ENCODE measurements around the gene SVIL.
"Not testable (repeated sequence)": the region's sequence is repeated elsewhere in the genome, so short reads cannot be mapped to it uniquely, and the experiment has no call there.

SVIL gene

DNA sequence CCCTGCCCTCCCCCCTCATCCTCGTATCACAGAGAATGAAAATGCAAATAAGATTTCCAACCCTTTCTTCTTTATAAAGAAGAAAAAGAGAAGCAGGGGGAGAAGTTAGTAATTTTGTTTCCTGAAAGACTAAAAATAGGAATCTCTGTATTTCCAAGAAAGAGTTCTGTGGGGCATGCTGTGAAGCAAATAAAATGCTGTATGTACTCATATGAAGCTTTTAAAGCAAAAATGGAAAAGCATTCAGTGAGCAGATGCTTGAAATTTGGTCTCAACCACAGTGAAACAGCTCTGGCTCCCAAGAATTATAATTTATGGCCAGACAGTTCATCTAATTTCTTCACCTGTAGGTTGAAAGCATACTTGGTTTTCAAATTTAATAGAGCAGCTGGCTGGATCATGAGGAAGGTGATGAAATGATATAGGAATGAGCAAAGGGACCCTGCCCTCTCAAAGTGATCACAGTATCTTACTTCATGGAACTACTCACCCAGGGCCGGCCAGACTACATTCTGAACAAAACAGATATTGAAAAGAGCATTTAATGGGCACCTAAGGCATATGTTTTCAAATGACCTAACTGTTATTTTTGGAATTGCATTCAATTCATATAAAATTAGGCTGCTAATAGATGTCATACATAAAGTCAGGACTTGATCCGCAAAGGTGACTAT, 31.4 kb downstream of the SVIL start:
- DNase-seq (ENCODE audit: low read depth in 2 of 2), result no peak

DNA sequence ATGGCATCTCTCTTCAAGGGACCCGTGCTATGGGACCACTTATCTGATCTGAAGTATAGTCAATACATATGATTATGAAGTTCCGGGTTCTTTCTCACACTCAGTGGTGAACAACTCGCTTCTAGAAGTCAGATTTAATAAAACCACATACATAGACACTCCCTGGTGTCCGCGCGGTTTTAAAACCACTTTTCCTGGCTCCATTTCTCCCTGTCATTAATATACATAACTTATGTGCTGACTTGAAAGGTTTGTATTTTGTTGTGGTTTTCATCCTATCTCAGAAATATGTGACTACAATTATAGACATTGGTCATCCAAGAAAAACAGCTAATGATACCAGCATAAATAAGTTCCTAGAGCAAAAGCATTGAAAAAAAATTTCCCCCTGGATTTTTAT, 34.0 kb downstream of the SVIL start:
- DNase-seq (ENCODE audit: low read depth in 2 of 2), result no peak

DNA sequence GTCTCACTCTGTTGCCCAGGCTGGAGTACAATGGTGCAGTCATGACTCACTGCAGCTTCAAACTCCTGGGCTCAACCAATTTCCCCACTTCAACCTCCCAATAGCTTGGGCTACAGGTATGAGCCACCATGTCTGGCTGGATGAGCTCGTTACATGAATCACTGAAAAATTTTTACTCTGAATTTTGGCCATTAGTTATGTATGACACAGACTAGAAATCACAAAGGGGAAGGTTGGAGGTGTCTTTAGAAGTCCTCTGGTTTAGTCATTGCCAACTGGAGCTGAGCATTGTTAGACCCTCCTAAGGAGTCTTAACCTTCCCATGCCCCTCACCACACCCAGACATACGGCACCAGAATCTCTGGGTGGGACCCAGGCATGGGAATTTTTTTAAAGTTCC, 34.7 kb downstream of the SVIL start:
- DNase-seq (ENCODE audit: low read depth in 2 of 2), result no peak

DNA sequence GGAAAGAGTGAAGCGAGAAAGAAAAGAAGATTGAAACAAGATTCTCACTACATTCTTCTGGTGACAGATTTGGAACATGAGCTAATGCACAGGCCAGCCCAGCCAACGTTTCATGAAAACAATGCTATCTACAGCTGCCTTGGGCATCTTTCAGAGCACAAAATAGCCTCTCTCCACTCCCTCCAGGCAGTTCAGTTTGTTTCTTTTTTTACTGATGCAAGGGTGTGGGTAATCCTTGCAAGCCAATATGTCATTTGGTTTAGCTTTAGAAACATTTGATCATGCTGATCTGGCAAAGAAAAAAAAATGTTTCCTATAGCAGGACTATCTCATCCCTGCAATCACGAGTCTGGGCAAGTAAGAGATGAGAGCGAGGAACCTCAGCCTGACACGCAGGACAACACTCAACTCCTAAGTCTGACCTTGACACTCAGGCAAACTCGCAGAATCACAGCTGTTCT, 35.9 kb downstream of the SVIL start:
- DNase-seq (ENCODE audit: low read depth in 2 of 2), result no peak

DNA sequence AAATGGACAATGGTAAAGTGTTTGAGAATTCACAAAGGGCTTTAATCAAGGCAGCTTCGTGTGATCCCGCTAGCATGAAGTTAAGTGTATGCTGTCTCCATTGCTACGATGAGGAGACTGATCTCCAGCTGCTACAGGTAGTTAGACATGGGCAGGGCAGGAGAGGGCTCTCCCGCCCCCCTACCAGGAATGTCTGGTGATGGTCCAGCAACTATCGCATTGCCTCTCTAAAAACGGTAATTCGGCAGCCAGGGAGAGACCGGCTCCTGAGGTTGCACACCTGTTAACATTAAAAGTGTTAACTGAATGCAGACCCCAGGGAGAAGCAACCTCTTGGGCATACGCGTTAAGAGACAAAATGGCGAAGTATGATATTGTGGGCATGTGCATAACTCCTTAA, 37.9 kb downstream of the SVIL start:
- no peak for DNase-seq (ENCODE audit: low read depth in 2 of 2)

DNA sequence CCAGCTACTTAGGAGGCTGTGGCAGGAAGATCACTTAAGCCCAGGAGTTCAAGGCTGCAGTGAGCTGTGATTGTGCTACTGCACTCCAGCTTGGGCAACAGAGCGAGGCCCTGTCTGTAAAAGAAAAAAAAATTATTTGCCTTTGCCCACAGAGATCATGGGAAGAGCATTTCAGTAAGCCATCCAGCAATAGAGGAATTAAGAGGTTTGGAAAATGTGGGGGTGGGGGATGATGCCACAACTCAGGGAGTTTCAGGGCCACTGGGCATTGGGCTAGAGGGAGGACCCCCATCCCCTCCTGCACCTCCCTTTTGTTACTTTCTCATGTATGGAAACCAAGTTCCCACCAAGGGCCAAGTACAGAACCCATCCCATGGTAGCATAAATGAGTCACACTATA, 38.4 kb downstream of the SVIL start:
- no peak for DNase-seq (ENCODE audit: low read depth in 2 of 2)

DNA sequence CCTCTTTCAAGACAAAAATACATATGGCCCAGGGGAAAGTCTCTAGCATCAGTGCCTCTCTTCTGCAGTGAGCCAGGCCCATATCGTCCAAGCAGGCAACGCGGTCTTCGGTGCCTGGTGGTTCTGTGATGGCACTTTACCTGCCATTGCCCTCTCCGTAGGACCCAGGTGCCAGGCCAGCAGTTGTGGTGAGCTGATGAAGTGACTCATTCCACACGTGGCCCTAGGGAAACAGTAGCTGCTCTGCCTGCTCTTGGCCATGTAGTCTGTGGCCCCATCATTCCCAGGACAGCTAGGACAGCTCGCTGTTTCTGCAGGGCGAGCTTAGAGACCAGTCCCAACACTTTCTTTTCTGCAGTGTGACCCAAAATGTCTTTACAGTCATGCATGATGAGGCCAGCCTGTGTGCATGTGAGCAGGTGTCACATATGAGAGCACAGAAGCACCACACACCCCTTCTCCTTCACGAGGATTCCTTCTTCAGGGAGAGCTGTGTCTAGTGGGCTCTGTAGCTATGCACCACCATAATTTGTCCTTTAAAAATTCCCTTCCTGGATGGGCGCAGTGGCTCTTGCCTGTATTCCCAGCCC, 39.0 kb downstream of the SVIL start:
- no peak for DNase-seq (ENCODE audit: low read depth in 2 of 2)

DNA sequence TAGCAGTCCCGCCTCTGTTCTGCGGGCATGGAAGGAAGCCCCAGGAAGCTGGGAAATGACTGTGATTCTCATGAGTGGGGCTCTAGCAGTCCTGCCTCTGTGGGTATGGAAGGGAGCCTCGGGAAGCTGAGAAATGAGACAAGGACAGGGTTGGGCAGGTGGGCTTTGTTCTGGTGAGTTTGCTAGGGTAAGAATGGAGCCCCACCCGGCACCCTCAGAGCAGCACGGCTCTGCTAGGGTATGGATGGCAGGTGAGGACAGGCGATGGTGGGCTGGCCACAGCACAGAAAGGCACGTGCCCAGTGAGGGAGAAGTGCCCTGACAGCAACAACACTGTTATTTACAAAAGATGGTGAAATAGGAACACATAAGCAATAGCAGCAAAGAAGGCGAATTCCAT, 39.6 kb downstream of the SVIL start:
- no peak for DNase-seq (ENCODE audit: low read depth in 2 of 2)

DNA sequence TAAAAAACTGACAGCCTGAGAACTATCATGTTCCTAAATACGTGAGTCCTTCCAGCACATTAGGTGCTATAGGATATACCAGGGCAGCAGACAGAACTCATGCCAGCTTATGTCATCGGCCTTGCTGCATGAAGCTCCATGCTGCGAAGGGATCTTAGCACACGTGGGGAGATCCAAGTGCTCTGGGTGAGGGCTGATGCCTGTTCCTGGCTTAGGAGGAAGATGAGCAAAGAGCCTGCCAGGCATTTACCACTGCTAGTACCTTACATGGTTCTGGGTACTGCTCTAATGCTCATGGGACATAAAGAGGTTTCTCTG, 43.2 kb downstream of the SVIL start:
- no peak for DNase-seq (ENCODE audit: low read depth in 2 of 2)

DNA sequence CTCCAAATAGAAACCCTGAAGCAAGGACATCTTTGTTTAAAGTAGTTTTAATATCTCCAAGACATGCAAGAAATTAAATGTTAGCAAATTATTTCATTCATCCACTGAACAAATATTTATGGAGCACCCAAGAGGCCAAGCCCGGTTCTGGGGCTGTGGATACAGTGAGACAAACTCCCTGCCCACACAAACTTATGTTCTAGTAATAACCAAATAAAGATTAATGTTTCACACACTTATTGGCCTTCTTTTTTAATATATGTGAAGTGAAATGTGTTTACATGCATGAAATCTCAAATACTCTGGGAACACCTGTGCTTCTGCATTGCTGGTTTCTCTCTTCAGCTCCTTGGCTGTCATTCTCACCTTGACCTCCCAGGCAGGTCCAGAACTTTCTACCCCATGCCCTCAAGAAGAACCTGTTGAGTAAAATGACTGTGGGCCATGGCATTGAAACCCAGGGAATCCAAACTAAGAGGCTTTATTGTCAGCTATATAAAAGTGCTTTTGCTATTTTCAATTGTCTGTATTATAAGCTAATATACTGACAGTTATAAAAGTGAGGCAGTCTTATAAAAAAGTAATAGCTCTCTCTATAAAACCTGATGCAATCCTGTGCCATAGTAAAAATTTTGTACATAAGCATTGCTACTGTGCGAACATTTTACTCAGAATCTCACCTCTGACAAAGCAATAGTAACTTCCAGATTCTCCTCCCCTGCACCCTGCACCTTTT, 43.7 kb downstream of the SVIL start:
- DNase-seq (ENCODE audit: low read depth in 2 of 2), result no peak

DNA sequence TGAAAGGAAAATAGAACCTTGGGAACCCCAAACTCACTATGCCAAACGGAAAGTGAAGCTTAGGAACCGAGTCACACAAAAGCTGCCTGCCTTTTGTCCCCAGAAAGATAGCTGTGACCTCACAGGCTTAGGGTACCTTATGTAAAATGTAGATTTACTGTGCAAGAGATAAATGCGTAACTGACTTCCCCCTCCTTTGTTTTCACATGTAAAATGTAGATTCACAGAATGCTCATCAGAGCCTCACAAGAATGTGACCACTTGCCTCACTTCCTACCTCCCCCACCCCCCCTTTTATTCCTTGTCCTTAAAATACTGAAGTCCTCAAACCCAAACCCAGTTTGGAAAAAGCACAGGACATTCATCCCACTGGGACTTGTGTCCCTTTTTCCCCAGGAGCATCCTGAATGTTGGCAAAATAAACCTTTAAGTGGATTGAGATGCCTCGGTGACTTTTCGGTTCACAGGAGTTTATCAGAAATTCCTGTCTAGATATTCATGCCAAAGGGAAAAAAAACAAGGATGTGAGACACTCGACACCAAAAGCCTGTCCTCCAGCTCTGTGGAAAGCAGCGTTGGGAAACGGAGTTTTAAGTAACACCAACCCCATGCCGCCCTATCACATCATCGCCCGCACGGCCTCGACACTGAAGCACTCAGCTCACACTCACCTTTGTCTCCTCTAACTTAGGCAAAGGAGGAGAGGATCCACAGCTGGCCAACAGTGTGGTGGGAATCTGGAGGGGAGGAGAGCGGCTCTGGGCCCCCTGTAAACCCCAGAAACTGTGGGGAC, 45.9 kb downstream of the SVIL start:
- DNase-seq (ENCODE audit: low read depth in 2 of 2), result no peak

DNA sequence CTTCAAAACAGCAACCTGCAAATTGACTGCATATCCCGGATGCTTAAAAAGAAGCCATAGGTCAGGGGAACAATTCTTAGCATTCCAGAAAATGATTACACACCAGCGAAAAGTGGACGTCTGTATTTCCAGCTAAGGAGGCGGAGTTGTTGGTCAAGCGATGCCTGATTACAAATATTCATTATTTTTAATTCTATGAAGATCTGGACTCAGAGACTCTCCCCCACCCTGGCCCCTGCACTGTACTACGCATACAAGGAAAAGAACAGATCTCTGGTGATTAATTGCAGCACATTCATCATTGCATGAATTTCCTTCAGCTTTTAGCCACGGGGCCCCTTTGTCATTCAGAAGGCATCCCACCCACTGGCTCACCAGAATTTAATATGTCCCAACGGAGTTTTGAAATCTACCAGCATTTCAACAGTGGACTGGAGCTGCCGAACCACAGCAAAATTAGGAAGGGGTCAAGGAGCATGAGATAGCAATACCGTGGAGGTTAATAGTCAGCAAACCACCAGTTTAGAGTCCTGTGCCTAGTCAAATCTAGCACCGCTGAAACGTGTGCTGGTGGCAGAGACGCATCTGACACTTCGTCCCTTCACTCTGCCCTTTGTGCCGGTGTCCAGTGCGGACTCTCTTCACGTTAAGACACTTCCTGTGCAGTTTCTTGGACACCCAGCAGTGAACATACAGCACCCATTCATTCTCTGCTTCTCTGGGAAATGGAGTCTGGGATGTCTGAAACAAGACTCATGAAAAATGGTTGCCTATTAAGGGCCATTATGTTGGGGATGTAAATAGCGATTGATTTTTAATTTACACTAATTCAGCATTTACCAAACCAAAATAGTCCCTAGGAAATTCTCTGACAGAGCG, 46.8 kb downstream of the SVIL start:
- not testable (repeated sequence) for DNase-seq (ENCODE audit: low read depth in 2 of 2)

DNA sequence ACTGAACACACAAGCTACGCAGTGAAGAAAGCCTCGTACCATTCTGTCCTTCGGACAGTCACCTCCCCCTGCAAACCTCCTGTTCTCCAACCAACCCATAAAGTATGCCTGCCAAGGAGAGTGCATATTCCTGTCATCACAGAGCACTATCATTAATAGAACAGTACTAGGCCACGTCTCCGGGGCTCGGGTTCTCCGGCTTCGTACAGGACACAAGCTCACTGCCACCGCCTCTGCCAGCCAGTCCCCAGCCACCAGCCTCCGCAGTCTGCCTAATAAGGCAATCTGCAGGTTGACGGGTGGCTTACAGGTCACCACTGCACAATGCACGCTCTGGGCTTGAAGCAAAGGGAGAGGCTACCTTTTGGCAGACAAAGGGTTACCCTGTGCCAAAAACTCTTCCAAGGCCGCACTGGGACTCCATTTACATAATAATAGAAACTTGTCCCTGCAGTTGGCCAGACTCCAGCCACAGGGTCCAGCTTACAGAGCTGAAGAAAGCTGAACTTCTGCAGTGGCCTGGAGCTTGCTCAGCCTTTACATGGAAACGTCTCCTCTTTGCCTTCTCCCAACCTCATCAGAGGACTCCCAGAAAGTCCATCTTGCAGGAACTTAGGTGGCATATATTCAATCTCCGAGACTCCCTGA, 47.5 kb downstream of the SVIL start:
- not testable (repeated sequence) for DNase-seq (ENCODE audit: low read depth in 2 of 2)

DNA sequence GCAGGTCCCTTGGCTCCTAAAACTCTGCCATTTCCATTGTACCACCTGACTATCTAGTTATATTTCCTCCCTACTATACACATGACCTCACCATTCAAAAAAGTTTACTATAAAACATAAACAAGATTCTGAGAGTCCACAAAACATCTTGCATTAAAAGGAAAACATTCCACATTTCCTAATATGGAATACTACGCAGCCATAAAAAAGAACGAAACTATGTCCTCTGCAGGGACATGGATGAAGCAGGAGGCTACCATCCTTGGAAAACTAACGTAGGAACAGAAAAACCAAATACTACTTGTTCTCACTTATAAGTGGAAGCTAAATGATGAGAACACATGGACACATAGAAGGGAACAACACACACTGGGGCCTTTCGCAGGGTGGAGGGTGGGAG, 48.3 kb downstream of the SVIL start:
- DNase-seq (ENCODE audit: low read depth in 2 of 2), result no peak

DNA sequence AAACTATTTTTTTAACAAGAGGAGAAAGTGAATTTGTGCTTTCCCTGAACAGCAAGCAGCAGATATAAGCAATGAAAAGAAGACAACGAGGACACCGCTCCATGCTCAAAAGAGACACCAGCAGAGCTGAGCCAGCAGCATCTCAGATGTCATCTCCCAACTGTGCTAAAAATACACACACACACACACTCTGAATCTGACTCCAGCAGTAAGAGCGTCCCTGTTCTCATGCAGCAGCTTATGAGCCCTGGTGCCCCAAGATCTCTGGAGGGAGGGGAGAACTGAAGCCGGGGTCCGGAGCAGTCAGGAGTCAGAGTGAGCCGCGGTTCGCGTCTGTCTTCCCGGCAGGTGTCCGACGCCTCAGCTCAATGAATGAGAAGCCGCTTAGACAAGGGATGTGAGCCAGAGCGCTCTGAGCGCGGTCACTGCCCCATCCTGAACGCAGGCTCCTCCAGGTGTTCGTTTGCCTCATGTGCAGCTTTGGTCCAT, 49.2 kb downstream of the SVIL start:
- no peak for DNase-seq (ENCODE audit: low read depth in 2 of 2)

DNA sequence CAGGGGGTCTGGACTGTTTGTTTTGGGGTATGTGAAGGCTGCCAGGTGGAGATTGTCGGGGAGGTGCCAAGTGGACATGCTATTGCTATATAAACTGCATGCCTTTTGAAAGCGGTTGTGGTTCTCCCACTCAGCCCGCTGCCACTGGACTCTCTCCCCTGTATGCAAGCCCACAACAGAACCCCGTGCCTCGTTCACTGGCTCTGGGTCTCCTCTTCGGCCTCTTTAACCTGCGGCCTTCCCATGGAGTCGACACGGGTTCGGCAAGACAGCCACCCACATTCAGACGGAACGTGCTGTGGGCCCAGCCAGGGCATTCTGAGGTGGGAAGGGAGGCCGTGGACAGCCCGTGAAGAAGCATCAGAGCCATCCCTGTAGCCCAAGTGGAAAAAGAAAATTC, 50.3 kb downstream of the SVIL start:
- DNase-seq (ENCODE audit: low read depth in 2 of 2), result no peak

DNA sequence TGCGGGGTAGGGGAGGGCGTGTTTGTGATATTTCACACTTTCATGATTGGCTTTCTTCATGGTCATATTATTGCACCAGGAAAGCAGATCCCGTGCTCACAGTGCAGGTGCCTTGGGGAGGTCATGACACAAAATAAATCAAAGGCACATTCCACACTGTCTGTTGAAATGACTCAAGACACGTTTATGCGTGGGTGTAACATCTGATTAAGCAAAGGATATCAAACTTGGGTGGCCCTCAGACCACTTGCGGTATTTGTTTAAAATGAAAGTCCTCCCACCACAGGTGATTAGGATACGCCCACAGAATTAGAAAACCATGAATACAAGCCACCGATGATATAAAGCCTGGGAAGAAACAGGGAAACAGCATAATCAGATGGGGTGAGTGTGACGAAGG, 51.1 kb downstream of the SVIL start:
- DNase-seq (ENCODE audit: low read depth in 2 of 2), result no peak

DNA sequence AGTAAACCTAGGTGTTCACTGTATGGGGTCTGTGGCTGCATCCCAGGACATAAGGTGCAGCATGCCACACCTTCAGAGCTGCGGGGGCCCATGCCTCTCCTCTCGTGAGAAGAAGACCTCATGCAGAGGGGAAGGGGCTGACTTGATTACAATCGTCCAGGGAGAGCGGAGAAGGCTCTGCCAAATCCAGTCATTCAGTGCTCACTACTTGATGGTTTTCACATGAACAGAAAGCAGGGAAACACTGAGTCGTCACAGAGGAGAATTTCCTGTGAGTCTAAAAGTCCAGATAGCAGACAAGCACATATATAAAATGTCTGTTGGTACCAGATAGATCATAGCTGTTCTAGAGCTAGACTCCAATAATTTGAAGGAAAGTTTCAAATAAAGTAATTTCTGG, 52.0 kb downstream of the SVIL start:
- not testable (repeated sequence) for DNase-seq (ENCODE audit: low read depth in 2 of 2)

DNA sequence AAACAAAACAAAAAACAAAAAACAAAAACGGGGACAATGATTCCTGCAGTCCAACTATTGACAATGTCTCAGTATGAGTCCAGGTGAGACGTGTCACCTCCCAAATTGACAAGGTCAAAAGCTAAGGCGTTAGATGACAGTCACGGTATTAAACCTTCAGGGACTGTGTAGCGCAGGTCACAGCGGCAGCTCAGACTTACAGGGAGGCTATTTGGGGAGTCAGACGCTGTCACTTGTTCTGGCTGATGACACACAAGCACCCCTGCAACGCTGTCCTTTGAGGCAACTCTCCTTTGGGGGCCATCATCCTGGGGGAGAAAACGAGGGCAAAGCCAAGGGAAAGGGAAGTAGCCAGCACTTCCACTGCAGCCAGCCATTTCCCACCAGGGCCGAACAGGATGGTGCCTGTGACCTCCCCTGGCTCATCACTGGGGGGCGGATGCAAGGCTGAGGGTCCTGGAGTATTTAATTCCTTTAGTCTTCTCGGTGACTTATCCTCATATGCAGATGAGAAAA, 55.3 kb downstream of the SVIL start:
- no peak for DNase-seq (ENCODE audit: low read depth in 2 of 2)

DNA sequence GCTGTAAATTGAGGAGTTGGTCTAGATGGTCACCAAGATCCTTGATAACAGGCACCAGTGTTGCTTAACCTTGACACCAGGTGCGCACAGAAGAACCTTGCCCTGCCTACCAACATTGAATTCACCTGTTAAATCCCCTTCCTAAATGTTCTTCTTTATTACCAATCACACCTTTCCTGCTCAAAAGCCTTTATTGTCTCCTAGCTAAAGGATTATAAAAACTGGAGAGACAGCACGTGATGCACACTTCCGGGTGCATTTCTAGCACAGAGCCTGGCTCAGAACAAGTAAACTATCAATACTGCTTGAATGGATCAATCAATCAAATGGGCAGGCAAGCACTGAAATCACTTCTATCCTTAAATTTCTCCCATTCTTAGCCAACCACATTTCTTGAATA, 56.3 kb downstream of the SVIL start:
- no peak for DNase-seq (ENCODE audit: low read depth in 2 of 2)

DNA sequence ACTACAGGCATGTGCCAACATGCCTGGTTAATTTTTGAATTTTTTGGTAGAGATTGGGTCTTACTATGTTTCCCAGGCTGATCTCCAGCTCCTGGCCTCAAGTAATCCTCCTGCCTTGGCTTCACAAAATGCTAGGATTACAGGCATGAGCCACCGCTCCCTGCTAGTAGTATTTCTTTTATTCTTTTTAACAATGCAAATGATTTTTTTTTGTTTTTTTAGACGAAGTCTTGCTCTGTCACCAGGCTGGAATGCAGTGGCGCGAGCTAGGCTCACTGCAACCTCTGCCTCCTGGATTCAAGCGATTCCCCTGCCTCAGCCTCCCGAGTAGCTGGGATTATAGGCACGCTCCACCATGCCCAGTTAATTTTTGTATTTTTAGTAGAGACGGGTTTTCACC, 58.1 kb downstream of the SVIL start:
- DNase-seq (ENCODE audit: low read depth in 2 of 2), result no peak

Measured in stimulated activated CD4-positive, alpha-beta T cell treated with anti-CD3 and anti-CD28 coated beads, Interleukin-12 subunit alpha, Interleukin-12 subunit beta, amount 100 ng/mL, for 24 hours (primary cell).